Calu3 (cell line): ENCODE data around the gene FAR2. TPM values are rescaled to one million over a fixed set of nuclear protein-coding genes. Genes with fewer than 3 reads are reported as not detected.

ENCODE experiments used
- BruUV-seq: library from RNA; stranded (reverse); fragments of 400-500 nt; replicated peaks from 2 replicates; lab custom pipeline; 2021; lab: Mats Ljungman, UMichigan
- CTCF ChIA-PET: fragments of 300-600 bp; sonication (Branson Sonifier 250); formaldehyde crosslinking; loops from one replicate; lab custom pipeline; 2022; ENCODE audit warnings: antibody characterized with exemption; lab: Charles Lee
- DNase-seq: peaks from one replicate; pipeline ENCODE4 v3.0.0; 2022
- H3K27ac Mint-ChIP-seq: one replicate; pipeline ENCODE4 v1.8.0; 2022; ENCODE audit warnings: mixed read lengths; ENCODE audit not compliant: unreplicated experiment
- H3K27me3 Mint-ChIP-seq: one replicate; pipeline ENCODE4 v1.8.0; 2022; ENCODE audit warnings: mixed read lengths; ENCODE audit not compliant: unreplicated experiment
- H3K36me3 Mint-ChIP-seq: one replicate; pipeline ENCODE4 v1.8.0; 2022; ENCODE audit warnings: mild to moderate bottlenecking, moderate library complexity, mixed read lengths; ENCODE audit not compliant: insufficient read depth, unreplicated experiment
- H3K4me1 Mint-ChIP-seq: one replicate; pipeline ENCODE4 v1.8.0; 2022; ENCODE audit warnings: mild to moderate bottlenecking, low read depth, mixed read lengths; ENCODE audit not compliant: unreplicated experiment
- H3K4me3 Mint-ChIP-seq: one replicate; pipeline ENCODE4 v1.8.0; 2022; ENCODE audit warnings: mild to moderate bottlenecking, low read depth, moderate library complexity, mixed read lengths; ENCODE audit not compliant: unreplicated experiment
- H3K9me3 Mint-ChIP-seq: one replicate; pipeline ENCODE4 v1.8.0; 2022; ENCODE audit warnings: low read depth, mixed read lengths; ENCODE audit not compliant: unreplicated experiment
- CTCF ChIP-seq: fragments of 200-600 bp; IDR thresholded peaks from one replicate; pipeline ENCODE4 v1.8.0; 2022; ENCODE audit warnings: antibody characterized with exemption; ENCODE audit not compliant: unreplicated experiment
- intact Hi-C: fragments of 100-400 bp; cut with micrococcal nuclease; formaldehyde crosslinking; loops from one replicate; pipeline ENCODE4 v1.10.0; 2022; ENCODE audit not compliant: unreplicated experiment
- total RNA-seq: library from RNA; stranded (reverse); gene quantifications from 2 replicates; pipeline ENCODE4 v1.2.3, GENCODE V29; 2022

Gene FAR2
- total RNA-seq, 1 experiment from 2014 or later = 24.0 TPM

GRCh38 chr12:29314416-29314815, 165.3 kb downstream of the FAR2 start:
- no peak for TF ChIP-seq CTCF
- Mint-ChIP-seq H3K4me3 (no peak overlapping the region), H3K4me1 (peaks cover 22% of the 10 kb centered on the region), H3K9me3 (no peaks in the 10 kb centered on the region), H3K27ac (no peak overlapping the region), H3K36me3 (peaks cover 6% of the 10 kb centered on the region), H3K27me3 (no peaks in the 10 kb centered on the region)
- BruUV-seq = no TSS peak
- no peak for DNase-seq
- intact Hi-C loops = loop anchor here (10.0 kb wide), 1 partner anchor 170 kb away; the partner anchor contains the start of gene FAR2
- CTCF ChIA-PET = no interaction called here

GRCh38 chr12:29316752-29317151, 167.7 kb downstream of the FAR2 start:
- no peak for TF ChIP-seq CTCF
- peaks cover 22% of the 10 kb centered on the region for H3K4me1 Mint-ChIP-seq
- H3K9me3 Mint-ChIP-seq = no peaks in the 10 kb centered on the region
- no peaks in the 10 kb centered on the region for H3K27me3 Mint-ChIP-seq
- intact Hi-C loops = loop anchor here (1.0 to 10.0 kb wide), 2 partner anchors 172 to 228 kb away; partner anchors contain the start of gene FAR2
- DNase-seq = no peak
- no peak overlapping the region for H3K4me3 Mint-ChIP-seq
- no TSS peak for BruUV-seq
- H3K36me3 Mint-ChIP-seq = peaks cover 6% of the 10 kb centered on the region
- no peak overlapping the region for H3K27ac Mint-ChIP-seq
- CTCF ChIA-PET = interaction anchor here (1.2 to 1.7 kb wide), 2 partner anchors 217 to 243 kb away, joined by 3 to 14 read pairs; no protein-coding TSS in a partner anchor

- no TSS peak for BruUV-seq
- TF ChIP-seq CTCF = peak; percentile 80
- CTCF ChIA-PET = interaction anchor here (0.5 to 1.7 kb wide), 8 partner anchors 16 to 294 kb away, joined by 3 to 15 read pairs (median 4); no protein-coding TSS in a partner anchor
- Mint-ChIP-seq H3K36me3 (peaks cover 7% of the 10 kb centered on the region), H3K4me3 (no peak overlapping the region), H3K27me3 (no peaks in the 10 kb centered on the region), H3K4me1 (peaks cover 22% of the 10 kb centered on the region), H3K9me3 (no peaks in the 10 kb centered on the region), H3K27ac (no peak overlapping the region)
- peak; percentile 37 for DNase-seq
- intact Hi-C loops = loop anchor here (1.0 to 10.0 kb wide), 4 partner anchors 75 to 244 kb away; partner anchors contain the start of gene FAR2
Measured at GRCh38 chr12:29317556-29318363, 168.7 kb downstream of the FAR2 start.

GRCh38 chr12:29320295-29321085, 171.4 kb downstream of the FAR2 start:
- Mint-ChIP-seq H3K4me1 (peaks cover 22% of the 10 kb centered on the region), H3K4me3 (no peak overlapping the region), H3K36me3 (peaks cover 11% of the 10 kb centered on the region), H3K9me3 (peaks cover 6% of the 10 kb centered on the region), H3K27me3 (no peaks in the 10 kb centered on the region), H3K27ac (no peak overlapping the region)
- no peak for DNase-seq
- no TSS peak for BruUV-seq
- TF ChIP-seq CTCF = no peak
- intact Hi-C loops = no loop called here
- CTCF ChIA-PET = no interaction called here
